GM21390 (cell line): ENCODE measurements around the gene CCDC122.

ENCODE experiments used
- ATAC-seq: cut with Tn5 transposase; IDR thresholded peaks from one replicate; pipeline ENCODE4 v1.9.1; 2021; ENCODE audit not compliant: unreplicated experiment

CCDC122 gene

GRCh38 chr13:43805071-43805468 lies 74.5 kb downstream of the CCDC122 start:
- no peak for ATAC-seq

- ATAC-seq: no peak
These were observed 75.0 kb downstream of the CCDC122 start for GRCh38 chr13:43804461-43805070.

- no peak for ATAC-seq
These were observed 77.0 kb downstream of the CCDC122 start for GRCh38 chr13:43802511-43802910.

- no peak for ATAC-seq
These were observed 78.7 kb downstream of the CCDC122 start for GRCh38 chr13:43800828-43801227.

GRCh38 chr13:43799191-43799590 lies 80.3 kb downstream of the CCDC122 start:
- ATAC-seq: no peak

GRCh38 chr13:43797869-43798268 lies 81.7 kb downstream of the CCDC122 start:
- no peak for ATAC-seq

- ATAC-seq: no peak
These were observed 82.4 kb downstream of the CCDC122 start for GRCh38 chr13:43797159-43797558.

GRCh38 chr13:43794416-43794815 lies 85.1 kb downstream of the CCDC122 start:
- ATAC-seq: no peak

- ATAC-seq: no peak
These were observed 87.3 kb downstream of the CCDC122 start for GRCh38 chr13:43792076-43792881.

- ATAC-seq: no peak
These were observed 91.5 kb downstream of the CCDC122 start for GRCh38 chr13:43787997-43788396.

GRCh38 chr13:43787518-43787891 lies 92.0 kb downstream of the CCDC122 start:
- ATAC-seq: no peak

GRCh38 chr13:43786766-43787517 lies 92.6 kb downstream of the CCDC122 start, which contains the start of gene ENOX1:
TSS of gene ENOX1 (minus strand) at chr13:43786972.
- peak; percentile 54 for ATAC-seq

- ATAC-seq: peak; percentile 24
These were observed 93.1 kb downstream of the CCDC122 start for GRCh38 chr13:43786472-43786765.
